ELR (cell line): ENCODE measurements around the gene CEP192.
A peak's percentile ranks its signal among the peaks of the same experiment; 100 is the strongest.

ENCODE experiments used
- DNase-seq: peaks from one replicate; pipeline ENCODE4 v3.0.0-alpha.2; 2015; ENCODE audit warnings: low read depth

CEP192 gene

DNA sequence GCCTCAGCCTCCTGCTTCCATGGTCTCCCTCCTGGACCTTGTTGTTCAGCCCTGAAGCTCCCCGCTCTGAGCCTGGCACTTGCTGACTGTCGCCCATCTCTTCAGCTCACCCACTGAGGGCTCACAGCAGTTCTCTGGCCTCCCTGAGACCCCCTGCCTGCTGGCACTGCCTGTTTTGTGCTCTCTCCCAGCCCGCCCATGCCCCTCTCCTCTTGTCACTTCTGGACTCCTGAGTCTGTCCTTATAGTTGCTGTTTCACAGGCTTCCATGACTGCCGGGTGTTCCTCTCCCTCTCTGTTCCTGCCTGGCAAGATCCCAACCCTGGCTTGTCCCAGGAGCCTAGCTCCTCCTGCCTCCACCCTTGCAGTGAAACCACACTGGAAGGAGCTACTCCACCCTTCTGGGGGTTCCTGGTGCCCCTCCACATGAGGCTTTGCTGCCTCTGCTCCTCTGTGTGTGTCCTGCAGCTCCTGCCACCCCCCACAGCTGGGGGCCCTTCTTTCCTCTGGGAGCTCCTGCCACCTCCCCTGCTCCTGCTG is 110.6 kb downstream of the CEP192 start:
- DNase-seq: no peak

DNA sequence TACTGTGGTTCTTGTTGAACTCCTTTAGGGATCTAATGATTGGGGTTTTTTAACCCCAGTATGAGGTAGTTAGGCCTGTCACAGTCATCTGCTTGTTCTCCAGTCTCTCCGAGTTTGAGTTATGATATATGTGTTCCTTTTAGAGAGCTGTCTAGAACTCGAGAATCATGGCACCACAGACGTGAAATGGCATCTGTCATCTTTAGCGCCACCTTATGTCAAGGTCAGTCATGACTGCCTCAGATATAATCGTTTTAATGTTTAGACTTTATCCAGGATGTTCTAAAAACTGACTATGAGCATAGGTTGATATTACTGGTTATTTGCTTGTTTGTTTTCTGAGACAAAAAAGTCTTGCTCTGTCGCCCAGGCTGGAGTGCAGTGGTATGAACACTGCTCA is 112.2 kb downstream of the CEP192 start:
- DNase-seq: peak; percentile 30

DNA sequence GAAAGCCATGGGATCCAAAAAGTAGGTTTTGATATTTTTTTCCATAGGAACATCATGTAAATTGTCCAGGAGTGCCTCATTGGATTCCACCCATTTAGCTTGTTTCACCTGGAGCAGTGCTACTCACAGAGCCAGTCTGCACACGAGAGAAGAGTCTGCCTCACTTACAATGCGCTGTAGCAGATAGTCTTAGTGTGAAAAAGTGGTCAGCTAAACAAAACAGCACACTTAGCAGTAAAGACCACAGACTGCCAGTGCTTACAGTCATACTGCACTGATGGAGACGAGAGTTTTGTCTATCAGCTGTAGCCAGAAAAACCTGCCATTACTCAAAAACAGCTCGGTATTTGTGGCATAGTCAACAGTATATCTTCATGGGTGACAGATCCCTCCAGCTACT is 113.9 kb downstream of the CEP192 start:
- no peak for DNase-seq

DNA sequence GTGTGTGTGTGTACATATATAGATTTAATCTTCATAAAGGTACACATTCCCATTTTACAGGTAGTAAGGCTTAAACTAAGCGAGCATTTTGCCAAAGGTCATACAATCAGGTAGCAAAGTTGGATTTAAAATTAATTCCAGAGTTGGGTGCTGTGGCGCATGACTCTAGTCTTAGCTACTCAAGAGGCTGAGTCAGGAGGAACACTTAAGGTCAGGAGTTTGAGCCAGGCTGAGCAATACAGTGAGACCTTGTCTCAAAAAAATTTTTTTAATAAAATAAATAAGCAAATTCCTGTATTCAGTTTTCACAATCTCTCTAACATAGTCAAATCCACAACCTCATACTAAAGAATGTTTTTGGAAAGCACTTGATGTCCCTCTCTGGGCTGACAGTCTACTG is 115.9 kb downstream of the CEP192 start:
- DNase-seq: peak; percentile 25

DNA sequence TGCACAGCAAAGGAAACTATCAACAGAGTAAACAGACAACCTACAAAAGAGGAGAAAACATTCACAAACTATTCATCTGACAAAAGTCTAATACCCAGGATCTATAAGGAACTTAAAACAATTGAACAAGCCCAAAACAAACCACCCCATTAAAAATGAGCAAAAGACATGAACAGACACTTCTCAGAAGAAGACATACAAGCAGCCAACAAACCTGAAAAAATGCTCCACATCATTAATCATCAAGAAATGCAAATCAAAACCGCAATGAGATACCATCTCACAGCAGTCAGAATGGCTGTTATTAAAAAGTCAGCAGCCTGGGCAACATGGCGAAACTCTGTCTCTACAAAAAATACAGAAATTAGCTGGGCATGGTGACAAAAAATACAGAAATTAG is 117.2 kb downstream of the CEP192 start:
- no peak for DNase-seq

DNA sequence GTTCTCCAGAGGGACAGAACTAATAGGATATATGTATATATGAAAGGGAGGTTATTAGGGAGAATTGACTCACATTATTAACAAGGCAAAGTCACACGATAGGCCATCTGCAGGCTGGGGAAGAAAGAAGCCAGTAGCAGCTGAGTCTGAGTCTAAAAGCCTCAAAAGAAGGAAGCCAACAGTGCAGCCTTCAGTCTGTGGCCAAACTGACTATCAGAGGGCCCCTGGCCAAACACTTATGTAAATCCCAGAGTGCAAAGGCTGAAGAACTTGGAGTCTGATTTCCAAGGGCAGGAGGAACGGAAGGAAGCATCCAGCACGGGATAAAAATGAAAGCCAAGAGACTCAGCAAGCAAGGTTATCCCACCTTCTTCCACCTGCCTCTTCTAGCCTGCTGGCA is 119.4 kb downstream of the CEP192 start:
- DNase-seq: no peak

DNA sequence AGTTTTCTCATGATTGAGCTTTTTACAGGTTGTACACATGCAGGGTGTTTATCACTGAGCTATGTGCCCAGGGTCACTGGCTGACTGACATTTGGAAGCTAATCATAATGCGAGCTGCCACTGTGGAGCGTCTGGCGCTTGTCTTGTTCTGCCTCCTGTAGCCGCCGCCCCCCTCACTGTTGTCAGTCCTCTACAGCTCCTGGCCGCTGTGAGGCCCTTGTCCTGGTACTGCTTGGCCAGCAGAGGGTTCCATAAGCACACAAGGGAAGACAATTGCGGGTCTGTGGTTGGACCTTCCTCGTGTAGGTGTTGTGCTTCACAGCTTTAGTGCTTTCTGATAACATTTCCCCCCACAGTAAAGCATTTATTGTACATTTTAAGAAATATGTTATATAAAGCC is 121.8 kb downstream of the CEP192 start:
- DNase-seq: peak; percentile 33

DNA sequence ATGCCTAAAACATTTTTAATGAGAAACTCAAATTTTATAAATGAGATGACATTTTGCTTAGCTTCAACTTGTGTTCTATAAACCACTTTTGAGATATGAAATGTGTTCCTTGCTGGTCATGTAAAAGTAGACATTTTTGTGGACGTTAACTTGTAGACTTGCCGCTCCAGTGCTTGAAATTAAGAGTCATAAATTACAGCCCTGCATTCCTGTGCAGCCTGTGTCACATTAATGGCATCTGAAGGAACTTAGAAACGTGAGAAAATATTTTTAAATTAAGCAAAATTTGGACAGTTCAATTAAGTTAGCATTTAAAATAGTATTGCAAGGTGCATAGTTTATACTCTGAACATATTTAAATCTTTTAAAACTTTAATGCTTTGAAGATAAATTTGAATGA is 129.1 kb downstream of the CEP192 start:
- DNase-seq: no peak

DNA sequence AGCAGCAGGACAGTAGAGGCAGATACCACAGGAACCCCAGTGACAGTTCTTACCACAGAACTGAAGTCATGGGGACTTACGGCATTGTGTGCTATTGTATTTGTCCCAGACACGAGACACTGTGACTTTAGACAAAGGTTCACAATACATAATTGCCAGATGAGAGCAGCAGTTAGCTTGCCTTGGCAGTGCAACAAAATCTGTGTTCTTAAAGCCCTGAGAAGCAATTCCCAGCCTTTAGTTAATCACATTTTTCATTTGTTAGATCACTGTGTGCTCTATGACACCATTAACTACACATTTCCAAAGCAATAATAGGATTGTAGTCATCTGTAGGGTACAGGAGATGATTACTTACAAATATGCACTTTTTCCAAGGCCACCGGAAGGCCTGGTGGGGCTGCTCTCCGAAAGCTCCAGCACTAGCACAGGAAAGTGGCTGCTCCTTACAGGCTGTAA is 129.8 kb downstream of the CEP192 start:
- DNase-seq: no peak

DNA sequence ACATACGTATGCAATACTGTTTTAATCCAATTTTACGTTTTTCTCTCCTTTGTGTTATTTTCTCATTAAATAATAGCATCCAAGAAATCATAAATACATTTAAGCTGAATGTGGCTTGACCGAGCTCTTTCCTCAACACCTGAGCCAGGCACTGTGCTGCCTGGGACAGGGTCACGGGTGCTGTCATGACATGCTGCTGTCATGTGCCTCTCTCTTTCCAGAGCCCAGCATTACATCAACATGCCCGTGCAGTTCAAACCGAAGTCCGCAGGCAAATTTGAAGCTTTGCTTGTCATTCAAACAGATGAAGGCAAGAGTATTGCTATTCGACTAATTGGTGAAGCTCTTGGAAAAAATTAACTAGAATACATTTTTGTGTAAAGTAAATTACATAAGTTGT is 133.2 kb downstream of the CEP192 start:
- no peak for DNase-seq

DNA sequence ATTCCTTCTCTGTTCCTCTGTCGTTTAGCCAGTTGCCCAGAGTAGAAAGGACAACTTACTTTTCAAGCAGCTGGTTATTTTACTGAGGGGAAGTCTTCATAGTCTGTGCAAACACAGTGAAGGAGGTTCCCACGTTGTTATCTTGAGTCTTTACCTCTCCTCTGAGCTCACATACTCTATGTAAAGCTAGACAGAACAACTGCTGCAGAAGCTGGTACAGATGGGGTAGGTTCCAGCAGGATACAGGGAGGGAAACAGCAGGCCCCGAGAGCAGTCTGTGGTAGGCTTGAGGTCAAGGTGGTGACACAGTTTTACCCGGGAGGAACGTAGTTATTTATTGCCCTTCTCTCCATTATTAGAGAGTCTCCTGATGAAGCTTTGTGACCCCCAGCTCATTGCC is 134.0 kb downstream of the CEP192 start:
- DNase-seq: no peak

DNA sequence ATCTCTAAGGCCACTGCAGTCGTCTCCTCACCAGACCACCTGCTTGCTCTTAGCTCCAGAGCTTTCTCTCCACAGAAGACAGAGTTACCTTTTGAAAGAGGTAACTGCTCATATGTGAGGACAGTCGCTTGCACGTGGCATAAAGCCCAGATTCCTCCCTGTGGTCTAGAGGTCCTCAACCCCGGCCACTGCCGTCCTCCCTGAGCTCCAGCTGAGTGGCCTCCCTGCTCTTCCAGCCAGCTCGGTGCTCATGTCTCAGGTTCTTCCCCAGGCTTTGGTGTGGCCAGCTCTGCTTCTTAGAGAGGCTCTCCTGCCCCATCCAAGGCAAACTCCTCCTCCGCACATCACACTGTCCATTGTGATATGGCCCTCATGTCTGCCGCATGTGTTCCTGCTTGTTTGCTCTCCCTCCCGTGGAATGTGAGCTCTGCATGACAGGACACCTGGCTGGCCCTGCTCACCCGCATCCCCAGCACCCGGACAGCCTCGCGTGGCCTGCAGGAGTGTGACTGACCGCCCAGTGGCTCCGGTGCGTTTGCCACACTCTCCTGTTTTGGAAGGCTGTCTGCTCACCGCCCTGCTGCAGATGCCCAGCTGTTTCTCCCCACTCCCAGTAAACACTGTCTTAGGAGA is 135.9 kb downstream of the CEP192 start:
- DNase-seq: no peak

DNA sequence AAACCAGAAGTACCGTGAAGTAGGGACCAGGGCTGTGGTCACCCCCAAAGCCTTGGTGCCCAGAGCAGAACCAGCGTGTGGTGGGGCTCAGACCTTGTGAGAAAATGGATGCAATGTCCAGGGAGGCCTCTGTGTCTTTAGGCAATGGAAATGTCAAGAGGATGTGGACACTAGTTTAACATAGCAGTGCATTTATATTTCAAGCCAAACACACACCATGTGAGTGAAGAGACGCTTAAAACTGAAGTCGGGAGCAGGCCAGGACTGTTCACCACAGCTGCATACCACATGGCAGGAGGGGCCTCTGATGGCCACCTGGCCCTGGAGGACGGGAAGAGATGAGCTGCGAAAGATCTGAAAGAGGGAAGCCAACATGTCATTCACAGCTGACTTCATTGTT is 140.1 kb downstream of the CEP192 start:
- no peak for DNase-seq

DNA sequence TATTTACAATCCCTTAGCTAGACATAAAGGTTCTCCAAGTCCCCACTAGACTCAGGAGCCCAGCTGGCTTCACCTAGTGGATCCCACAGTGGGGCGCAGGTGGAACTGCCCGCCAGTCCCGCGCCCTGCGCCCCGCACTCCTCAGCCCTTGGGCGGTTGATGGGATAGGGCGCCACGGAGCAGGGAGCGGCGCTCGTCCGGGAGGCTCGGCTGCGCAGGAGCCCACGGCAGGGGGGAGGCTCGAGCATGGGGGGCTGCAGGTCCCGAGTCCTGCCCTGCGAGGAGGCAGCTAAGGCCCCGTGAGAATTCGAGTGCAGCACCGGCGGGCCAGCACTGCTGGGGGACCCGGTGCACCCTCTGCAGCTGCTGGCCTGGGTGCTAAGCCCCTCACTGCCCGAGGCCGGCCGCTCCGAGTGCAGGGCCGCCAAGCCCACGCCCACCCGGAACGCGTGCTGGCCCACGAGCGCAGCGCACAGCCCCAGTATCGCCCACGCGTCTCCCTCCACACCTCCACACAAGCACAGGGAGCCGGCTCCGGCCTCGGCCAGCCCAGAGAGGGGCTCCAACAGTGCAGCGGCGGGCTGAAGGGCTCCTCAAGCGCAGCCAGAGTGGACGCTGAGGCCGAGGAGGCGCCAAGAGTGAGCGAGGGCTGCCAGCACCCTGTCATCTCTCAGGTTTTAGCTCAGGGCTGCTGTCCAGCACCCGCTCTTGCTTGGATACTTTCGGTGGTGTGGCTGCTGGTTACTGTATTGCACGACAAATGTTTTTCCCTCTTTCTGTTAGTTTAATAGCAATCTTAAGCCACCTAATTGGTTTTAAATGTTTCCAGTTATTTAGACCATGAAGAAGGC is 143.6 kb downstream of the CEP192 start:
- no peak for DNase-seq

DNA sequence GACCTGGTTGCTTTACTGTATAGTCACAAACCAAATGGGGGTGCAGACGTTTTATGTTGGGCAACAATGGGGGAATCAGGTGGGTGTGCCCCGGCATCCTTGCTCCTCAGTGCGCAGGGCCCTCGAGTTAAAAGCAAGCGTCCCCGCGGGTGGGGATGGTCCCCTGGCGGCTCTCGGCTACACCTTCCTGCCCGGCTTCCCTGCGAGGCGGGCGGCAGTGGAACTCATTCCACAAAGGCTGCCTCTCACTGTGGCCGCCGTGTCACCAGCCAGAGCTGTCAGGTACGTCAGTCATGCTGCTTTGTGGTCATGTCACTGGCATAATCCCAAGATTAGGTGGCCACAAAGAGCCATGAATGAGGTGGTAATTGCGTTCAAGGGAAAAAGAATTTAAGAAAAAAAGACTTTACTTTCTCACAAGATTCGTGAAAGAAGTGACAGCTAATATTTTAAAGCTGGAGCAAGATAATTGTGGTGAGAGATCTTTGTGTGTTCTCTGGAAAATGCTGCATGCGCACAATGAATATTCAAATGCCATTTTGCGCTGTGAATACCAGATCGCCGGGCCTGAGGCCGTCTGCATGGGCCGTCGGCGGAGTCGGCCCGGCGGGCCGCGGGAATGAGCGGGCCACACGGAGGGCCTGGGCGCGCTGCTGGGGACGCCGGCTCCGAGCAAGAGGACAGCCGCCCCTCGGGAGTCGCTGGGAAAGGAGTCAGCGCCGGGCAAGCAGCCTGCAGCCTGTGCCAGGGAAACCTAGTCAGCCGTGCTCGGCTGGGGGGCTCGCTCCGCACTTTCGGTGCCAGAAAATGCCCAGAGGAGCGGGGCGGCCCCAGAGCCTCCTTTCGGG is 145.1 kb downstream of the CEP192 start:
- no peak for DNase-seq

DNA sequence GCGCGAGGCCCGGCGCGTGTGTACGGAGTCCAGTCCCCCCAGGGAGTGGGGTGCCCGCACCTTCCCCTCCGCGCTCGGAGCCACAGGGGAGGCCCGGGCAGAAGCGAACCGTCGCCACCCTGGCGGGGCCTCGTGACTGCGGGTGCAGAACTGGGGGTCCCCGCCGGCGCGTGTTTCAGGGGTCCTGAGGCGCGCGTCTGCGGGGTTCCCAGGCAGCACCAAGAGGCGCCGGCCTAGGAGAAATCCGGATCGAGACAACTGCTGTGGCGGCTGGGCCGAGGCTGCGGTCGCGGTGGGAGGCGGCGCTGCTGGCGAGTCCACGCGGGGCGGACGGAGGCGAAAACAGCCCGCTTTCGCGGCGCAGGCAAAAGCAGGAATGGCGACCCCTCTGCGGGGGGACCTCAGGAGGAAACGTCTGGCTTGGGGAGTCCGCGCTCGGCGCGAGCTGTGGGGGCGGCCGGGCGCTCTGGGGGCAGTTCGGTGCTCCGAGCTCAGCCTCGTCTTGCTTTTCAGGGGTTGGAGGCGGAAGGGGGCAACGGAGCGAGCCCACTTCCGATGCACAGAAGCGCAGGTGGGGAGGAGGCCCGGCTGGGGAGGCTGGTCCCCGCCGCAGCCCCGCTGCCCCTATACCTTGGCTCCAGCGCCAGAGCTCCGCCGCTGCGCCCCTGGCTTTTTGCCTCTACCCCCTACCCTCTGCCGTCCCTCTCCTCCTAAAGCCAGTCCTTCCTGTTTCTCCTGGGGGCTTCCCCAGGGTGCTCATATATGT is 145.9 kb downstream of the CEP192 start:
- peak; percentile 15 for DNase-seq

DNA sequence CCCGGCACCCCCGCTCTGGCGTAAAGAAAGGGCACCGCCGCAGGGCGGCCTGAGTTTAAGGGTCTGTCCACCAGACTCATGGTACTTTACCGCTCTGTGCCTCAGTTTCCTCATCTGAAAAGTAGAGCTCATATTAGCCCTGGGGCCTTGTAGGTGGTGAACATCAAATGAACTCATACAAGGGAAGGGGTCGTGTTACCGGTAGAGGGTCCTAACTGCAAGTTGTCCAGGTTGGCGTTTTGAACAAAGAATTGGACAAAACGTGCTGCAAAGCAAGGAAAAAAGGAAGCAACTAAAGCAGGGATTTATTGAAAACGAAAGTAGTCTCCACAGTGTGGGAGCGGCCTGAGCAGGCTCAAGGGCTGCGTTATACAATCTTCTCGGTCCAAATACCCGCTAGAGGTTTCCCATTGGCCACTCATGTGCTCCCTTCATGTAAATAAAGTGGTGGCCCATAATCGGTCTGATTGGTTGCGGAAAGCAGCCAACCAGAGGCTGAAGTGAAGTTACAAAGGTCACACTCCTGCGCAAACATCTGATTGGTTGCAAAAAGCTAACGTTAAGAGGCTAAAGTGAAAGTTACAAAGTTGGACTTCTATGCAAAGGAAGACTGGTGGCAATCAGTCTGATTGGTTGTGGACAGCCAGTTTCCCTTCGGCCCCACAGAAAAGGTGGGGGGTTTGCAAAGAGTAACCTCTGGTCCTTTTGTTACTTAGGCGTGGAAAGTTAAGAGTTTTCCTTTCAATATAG is 146.7 kb downstream of the CEP192 start:
- DNase-seq: no peak

DNA sequence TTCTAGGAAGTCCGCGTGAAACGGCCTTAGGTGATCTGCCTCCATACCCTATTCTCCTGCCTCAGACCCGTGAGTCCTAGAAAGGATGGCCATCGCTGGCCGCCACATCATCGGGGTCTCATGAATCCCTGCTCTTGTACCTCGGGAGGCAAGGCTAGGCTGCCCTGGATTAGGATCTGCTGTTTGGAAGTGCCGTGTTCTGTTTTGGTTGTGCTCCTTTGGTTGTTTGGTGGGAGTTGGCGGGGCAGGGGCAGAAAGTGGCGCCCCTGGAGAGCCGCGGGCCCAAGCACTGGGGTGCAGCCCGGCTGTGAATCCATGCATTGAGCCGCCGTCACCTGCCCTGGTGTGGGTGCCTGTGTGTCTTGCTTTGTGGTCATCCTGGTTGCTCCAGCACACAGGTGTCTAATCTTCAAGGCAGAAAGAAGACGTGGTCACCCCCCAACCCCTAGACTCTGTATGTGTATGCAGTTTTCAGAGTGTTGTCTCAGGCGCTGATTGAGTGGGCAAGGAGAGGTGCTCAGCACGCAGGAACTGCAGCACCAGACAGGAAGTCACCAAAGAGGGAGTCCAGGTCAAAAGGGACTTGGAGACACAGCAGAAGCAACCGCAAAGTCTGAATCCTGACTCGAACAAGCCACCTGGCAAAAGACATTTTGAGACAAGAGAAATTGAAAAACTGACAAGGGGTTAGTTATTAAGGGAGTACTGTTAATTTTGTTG is 147.4 kb downstream of the CEP192 start:
- DNase-seq: no peak

DNA sequence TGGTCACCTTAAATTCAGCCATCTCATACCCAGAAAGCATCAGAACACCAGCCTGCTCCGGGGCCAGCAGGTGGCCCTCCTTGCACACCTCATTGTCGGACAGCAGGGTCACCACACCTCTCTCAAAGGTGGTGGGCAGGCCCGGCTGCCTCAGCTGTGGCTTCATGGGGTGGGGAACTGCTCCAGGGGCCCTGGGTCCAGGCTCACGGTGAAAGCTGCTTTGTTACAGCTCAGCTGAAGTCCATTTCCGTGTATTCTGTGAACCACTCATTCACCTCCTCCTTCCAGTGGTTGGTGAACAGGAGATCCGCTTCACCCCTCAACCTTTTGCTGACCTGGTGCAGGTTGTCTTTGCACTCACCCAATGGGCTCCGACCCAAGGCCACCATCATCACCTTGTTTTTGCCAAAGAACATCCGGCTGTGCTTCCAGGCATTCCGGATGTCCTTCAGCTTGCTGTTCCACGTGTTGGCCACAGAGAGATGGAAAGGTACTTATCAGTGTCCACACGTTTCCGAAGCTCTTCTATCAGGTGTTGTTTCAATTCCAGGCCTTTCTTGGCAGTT is 148.8 kb downstream of the CEP192 start:
- no peak for DNase-seq

DNA sequence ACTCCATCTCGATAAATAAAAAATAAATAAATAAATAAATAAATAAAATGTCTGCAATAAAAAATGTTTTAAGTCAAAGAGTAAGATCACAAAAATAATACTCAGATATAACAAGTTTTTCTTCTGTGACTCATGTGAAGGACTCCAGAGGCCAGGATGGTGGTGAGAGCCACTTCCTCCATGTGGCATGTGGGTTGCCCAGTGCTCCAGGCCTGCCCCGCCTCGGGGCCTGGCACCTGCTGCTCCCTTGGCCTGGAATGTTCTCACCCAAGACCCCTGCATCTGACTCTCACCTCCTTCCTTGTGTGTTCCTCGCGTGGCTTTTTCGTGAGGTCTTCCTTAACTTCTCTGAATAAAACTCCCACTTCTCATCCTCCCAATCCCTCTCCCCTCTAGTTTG is 150.0 kb downstream of the CEP192 start:
- no peak for DNase-seq
